Vagina (tissue), 2 donors: ENCODE results near the gene TMEM140. TPM values are rescaled to one million over a fixed set of nuclear protein-coding genes. Genes with fewer than 3 reads are reported as not detected.

Experiments
- DNase-seq, 2 donors: peaks; one replicate each; pipeline ENCODE4 v3.0.0-alpha.2; 2017; ENCODE audit errors: extremely low spot score in 2 of 2
- H3K27ac ChIP-seq: fragments of 200-600 bp; sonication (generic); one replicate; pipeline ENCODE4 v1.5.1; 2019
- H3K27me3 ChIP-seq: fragments of 200-600 bp; sonication (generic); one replicate; pipeline ENCODE4 v1.5.1; 2019
- H3K36me3 ChIP-seq, 2 donors: fragments of 200-600 bp; sonication (generic); one replicate each; pipeline ENCODE4 v1.5.1; 2017 to 2019
- H3K4me1 ChIP-seq: fragments of 200-600 bp; sonication (generic); one replicate; pipeline ENCODE4 v1.5.1; 2019
- H3K4me3 ChIP-seq, 2 donors: fragments of 200-600 bp; sonication (generic); 1 replicate in 1 of 2; 2 replicates in 1 of 2; pipeline ENCODE4 v1.5.1; 2016 to 2019
- H3K9me3 ChIP-seq: fragments of 200-600 bp; sonication (generic); one replicate; pipeline ENCODE4 v1.5.1; 2019
- CTCF ChIP-seq, 3 experiments: fragments of 450-650 bp in 2 of 3; fragments of 200-600 bp in 1 of 3; sonication (generic) in 1 of 3; IDR thresholded peaks; one replicate each; pipeline ENCODE4 v1.5.1; 2017 to 2019; ENCODE audit warnings: antibody characterized with exemption in 3 of 3, mild to moderate bottlenecking in 2 of 3, moderate library complexity in 2 of 3
- POLR2A ChIP-seq, 2 donors: fragments of 450-650 bp; IDR thresholded peaks; one replicate each; pipeline ENCODE4 v1.6.1; 2017; ENCODE audit warnings: antibody characterized with exemption in 2 of 2, mild to moderate bottlenecking in 2 of 2, moderate library complexity in 2 of 2
- POLR2AphosphoS5 ChIP-seq, 2 donors: sonication (generic); formaldehyde crosslinking; IDR thresholded peaks; one replicate each; pipeline ENCODE4 v1.9.0; 2017; ENCODE audit warnings: antibody characterized with exemption in 2 of 2, mild to moderate bottlenecking in 2 of 2, low read depth in 1 of 2; ENCODE audit not compliant: insufficient read depth in 1 of 2
- intact Hi-C: fragments of 100-400 bp; cut with DNase I; formaldehyde crosslinking; loops from one replicate; pipeline ENCODE4 v1.15.1; 2023
- total RNA-seq: library from RNA; depleted of rRNA; stranded (reverse); fragments of >200 nt; gene quantifications from one replicate; pipeline ENCODE4 v1.2.3, GENCODE V29; 2016

The TMEM140 gene
- total RNA-seq, 1 donor from 2014 or later: 20.4 TPM

GRCh38 chr7:135197906-135198655, 50.2 kb downstream of the TMEM140 start:
- H3K4me1 ChIP-seq: no peaks in the 10 kb centered on the region
- intact Hi-C loops: no loop called here
- H3K36me3 ChIP-seq: peaks cover 0 to 89% of the 10 kb centered on the region in 2 donors
- no peak overlapping the region for H3K4me3 ChIP-seq
- DNase-seq: peak in 1 of 2 donors; percentile 62
- no peaks in the 10 kb centered on the region for H3K27me3 ChIP-seq
- TF ChIP-seq POLR2A (IDR thresholded peaks at IDR 0.05) (no peak), CTCF (IDR thresholded peaks at IDR 0.05) (no peak), POLR2AphosphoS5 (IDR thresholded peaks at IDR 0.05; ENCODE audit: insufficient read depth in 1 of 2, low read depth in 1 of 2) (no peak)
- no peaks in the 10 kb centered on the region for H3K9me3 ChIP-seq
- H3K27ac ChIP-seq: no peak overlapping the region

- peak in 1 of 2 donors; percentile 49 for DNase-seq
- peaks cover 0 to 77% of the 10 kb centered on the region in 2 donors for H3K36me3 ChIP-seq
- TF ChIP-seq POLR2AphosphoS5 (IDR thresholded peaks at IDR 0.05; ENCODE audit: insufficient read depth in 1 of 2, low read depth in 1 of 2) (no peak), POLR2A (IDR thresholded peaks at IDR 0.05) (no peak), CTCF (IDR thresholded peaks at IDR 0.05) (no peak)
- no peak overlapping the region for H3K4me3 ChIP-seq
- H3K27ac ChIP-seq: no peak overlapping the region
- H3K9me3 ChIP-seq: no peaks in the 10 kb centered on the region
- peaks cover 7% of the 10 kb centered on the region for H3K4me1 ChIP-seq
- intact Hi-C loops: no loop called here
- H3K27me3 ChIP-seq: no peaks in the 10 kb centered on the region
Measured at GRCh38 chr7:135199439-135199838, 51.6 kb downstream of the TMEM140 start.

GRCh38 chr7:135200821-135201331, 53.0 kb downstream of the TMEM140 start:
- Histone ChIP-seq H3K36me3 (peaks cover 0 to 66% of the 10 kb centered on the region in 2 donors), H3K27ac (no peak overlapping the region)
- peak in 1 of 2 donors; percentile 16 for DNase-seq

GRCh38 chr7:135201350-135201749, 53.5 kb downstream of the TMEM140 start:
- H3K4me1 ChIP-seq: peaks cover 10% of the 10 kb centered on the region
- TF ChIP-seq CTCF (IDR thresholded peaks at IDR 0.05) (no peak), POLR2A (IDR thresholded peaks at IDR 0.05) (no peak), POLR2AphosphoS5 (IDR thresholded peaks at IDR 0.05; ENCODE audit: insufficient read depth in 1 of 2, low read depth in 1 of 2) (no peak)
- intact Hi-C loops: no loop called here
- no peak overlapping the region for H3K4me3 ChIP-seq
- DNase-seq: no peak
- H3K27me3 ChIP-seq: no peaks in the 10 kb centered on the region
- H3K27ac ChIP-seq: no peak overlapping the region
- peaks cover 0 to 61% of the 10 kb centered on the region in 2 donors for H3K36me3 ChIP-seq
- H3K9me3 ChIP-seq: no peaks in the 10 kb centered on the region

More at GRCh38 chr7:135200821-135201331, 53.0 kb downstream of the TMEM140 start:
- Histone ChIP-seq H3K4me1 (peaks cover 10% of the 10 kb centered on the region), H3K9me3 (no peaks in the 10 kb centered on the region), H3K4me3 (no peak overlapping the region), H3K27me3 (no peaks in the 10 kb centered on the region)
- intact Hi-C loops: no loop called here
- no peak for TF ChIP-seq POLR2AphosphoS5 (IDR thresholded peaks at IDR 0.05; ENCODE audit: insufficient read depth in 1 of 2, low read depth in 1 of 2)
- no peak for TF ChIP-seq POLR2A (IDR thresholded peaks at IDR 0.05)
- no peak for TF ChIP-seq CTCF (IDR thresholded peaks at IDR 0.05)

GRCh38 chr7:135204341-135204749, 56.5 kb downstream of the TMEM140 start:
- H3K9me3 ChIP-seq: no peaks in the 10 kb centered on the region
- intact Hi-C loops: no loop called here
- no peaks in the 10 kb centered on the region for H3K27me3 ChIP-seq
- TF ChIP-seq POLR2AphosphoS5 (IDR thresholded peaks at IDR 0.05; ENCODE audit: insufficient read depth in 1 of 2, low read depth in 1 of 2): no peak
- no peak for TF ChIP-seq CTCF (IDR thresholded peaks at IDR 0.05)
- TF ChIP-seq POLR2A (IDR thresholded peaks at IDR 0.05): no peak
- DNase-seq: peak in 1 of 2 donors; percentile 81
- no peak overlapping the region for H3K4me3 ChIP-seq
- H3K36me3 ChIP-seq: peaks cover 0 to 34% of the 10 kb centered on the region in 2 donors
- H3K27ac ChIP-seq: no peak overlapping the region
- H3K4me1 ChIP-seq: peaks cover 32% of the 10 kb centered on the region
